Endothelial cell (in vitro differentiated cells): ENCODE results near the gene IQGAP2. TPM values are rescaled to one million over a fixed set of nuclear protein-coding genes. Genes with fewer than 3 reads are reported as not detected.

ENCODE experiments used
- DNase-seq: peaks from one replicate; pipeline ENCODE4 v3.0.0; 2021; ENCODE audit warnings: low spot score
- H3K27ac Mint-ChIP-seq: one replicate; pipeline ENCODE4 v1.8.0; 2021; ENCODE audit warnings: mixed read lengths, inconsistent platforms; ENCODE audit not compliant: unreplicated experiment
- H3K27me3 Mint-ChIP-seq: one replicate; pipeline ENCODE4 v1.8.0; 2021; ENCODE audit warnings: mild to moderate bottlenecking, moderate library complexity, mixed read lengths, inconsistent platforms; ENCODE audit not compliant: unreplicated experiment
- H3K36me3 Mint-ChIP-seq: one replicate; pipeline ENCODE4 v1.8.0; 2021; ENCODE audit warnings: mild to moderate bottlenecking, low read depth, mixed read lengths, inconsistent platforms; ENCODE audit not compliant: unreplicated experiment
- H3K4me1 Mint-ChIP-seq: one replicate; pipeline ENCODE4 v1.8.0; 2021; ENCODE audit warnings: mild to moderate bottlenecking, mixed read lengths, inconsistent platforms; ENCODE audit not compliant: unreplicated experiment
- H3K4me3 Mint-ChIP-seq: one replicate; pipeline ENCODE4 v1.8.0; 2021; ENCODE audit warnings: mild to moderate bottlenecking, mixed read lengths, inconsistent platforms; ENCODE audit not compliant: unreplicated experiment
- H3K9me3 Mint-ChIP-seq: one replicate; pipeline ENCODE4 v1.8.0; 2021; ENCODE audit warnings: mixed read lengths, inconsistent platforms; ENCODE audit not compliant: unreplicated experiment
- total RNA-seq: library from RNA; stranded (reverse); fragmentation: NEBNext Ultra II Directional; extraction: Animal tissue kit (Norgen Biotek cat#: 25700); gene quantifications from one replicate; pipeline ENCODE4 v1.2.1, GENCODE V29; 2021; ENCODE audit not compliant: unreplicated experiment
- TF ChIP-seq, protein P1 (sequence below): fragments of 200-600 bp; sonication (generic); IDR thresholded peaks from one replicate; pipeline ENCODE4 v1.5.0; 2021; ENCODE audit warnings: antibody characterized with exemption; ENCODE audit not compliant: unreplicated experiment

Gene IQGAP2
- total RNA-seq, 1 donor from 2014 or later: 43.4 TPM

DNA sequence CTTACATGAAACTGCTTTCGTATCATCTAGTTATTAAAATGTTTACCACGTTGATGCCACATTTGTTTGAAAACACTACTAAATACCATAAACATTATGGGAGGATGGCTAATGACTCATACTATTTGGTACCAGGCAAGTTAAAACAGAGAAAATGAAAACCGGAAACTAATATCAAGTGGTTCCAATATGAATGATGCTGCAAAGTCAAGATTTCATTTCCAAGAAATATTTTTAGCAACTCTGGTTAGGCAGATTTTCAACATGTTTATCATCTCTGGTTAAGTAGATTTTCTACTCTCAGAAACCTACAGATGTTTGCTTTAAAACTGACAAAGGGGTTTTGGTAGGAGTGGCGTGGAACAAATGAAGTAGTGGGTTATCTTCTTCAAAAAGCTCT lies 307.9 kb downstream of the IQGAP2 start:
- peaks cover 4% of the 10 kb centered on the region for H3K27me3 Mint-ChIP-seq
- H3K27ac Mint-ChIP-seq: no peak overlapping the region
- TF ChIP-seq, protein P1, sequence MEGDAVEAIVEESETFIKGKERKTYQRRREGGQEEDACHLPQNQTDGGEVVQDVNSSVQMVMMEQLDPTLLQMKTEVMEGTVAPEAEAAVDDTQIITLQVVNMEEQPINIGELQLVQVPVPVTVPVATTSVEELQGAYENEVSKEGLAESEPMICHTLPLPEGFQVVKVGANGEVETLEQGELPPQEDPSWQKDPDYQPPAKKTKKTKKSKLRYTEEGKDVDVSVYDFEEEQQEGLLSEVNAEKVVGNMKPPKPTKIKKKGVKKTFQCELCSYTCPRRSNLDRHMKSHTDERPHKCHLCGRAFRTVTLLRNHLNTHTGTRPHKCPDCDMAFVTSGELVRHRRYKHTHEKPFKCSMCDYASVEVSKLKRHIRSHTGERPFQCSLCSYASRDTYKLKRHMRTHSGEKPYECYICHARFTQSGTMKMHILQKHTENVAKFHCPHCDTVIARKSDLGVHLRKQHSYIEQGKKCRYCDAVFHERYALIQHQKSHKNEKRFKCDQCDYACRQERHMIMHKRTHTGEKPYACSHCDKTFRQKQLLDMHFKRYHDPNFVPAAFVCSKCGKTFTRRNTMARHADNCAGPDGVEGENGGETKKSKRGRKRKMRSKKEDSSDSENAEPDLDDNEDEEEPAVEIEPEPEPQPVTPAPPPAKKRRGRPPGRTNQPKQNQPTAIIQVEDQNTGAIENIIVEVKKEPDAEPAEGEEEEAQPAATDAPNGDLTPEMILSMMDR: no peak
- no peak overlapping the region for H3K4me3 Mint-ChIP-seq
- H3K36me3 Mint-ChIP-seq: peaks cover 8% of the 10 kb centered on the region
- no peak for DNase-seq
- peaks cover 30% of the 10 kb centered on the region for H3K4me1 Mint-ChIP-seq
- no peaks in the 10 kb centered on the region for H3K9me3 Mint-ChIP-seq

GRCh38 chr5:76714751-76715485 lies 311.8 kb downstream of the IQGAP2 start:
- peaks cover 32% of the 10 kb centered on the region for H3K4me1 Mint-ChIP-seq
- no peaks in the 10 kb centered on the region for H3K9me3 Mint-ChIP-seq
- TF ChIP-seq, protein P1: no peak
- peaks cover 9% of the 10 kb centered on the region for H3K27me3 Mint-ChIP-seq
- peak overlapping the region; percentile 94 for H3K4me3 Mint-ChIP-seq
- peak; percentile 36 for DNase-seq
- H3K27ac Mint-ChIP-seq: peak overlapping the region; percentile 42
- peaks cover 31% of the 10 kb centered on the region for H3K36me3 Mint-ChIP-seq

DNA sequence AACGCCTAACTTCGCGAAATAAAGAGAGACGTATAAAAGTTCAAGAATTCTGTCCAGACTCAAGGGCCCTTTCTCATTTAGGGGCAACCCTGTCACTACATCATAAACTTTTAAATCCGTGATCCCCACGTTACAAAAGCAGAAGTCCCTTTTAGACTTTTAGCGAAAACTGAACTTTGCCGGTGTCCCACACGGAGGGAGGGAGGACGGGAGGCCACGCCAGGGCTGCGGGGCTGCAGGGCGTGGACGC lies 312.3 kb downstream of the IQGAP2 start:
- TF ChIP-seq, protein P1: no peak
- peaks cover 32% of the 10 kb centered on the region for H3K4me1 Mint-ChIP-seq
- DNase-seq: no peak
- peaks cover 31% of the 10 kb centered on the region for H3K36me3 Mint-ChIP-seq
- peak overlapping the region; percentile 94 for H3K4me3 Mint-ChIP-seq
- H3K27me3 Mint-ChIP-seq: peaks cover 9% of the 10 kb centered on the region
- H3K27ac Mint-ChIP-seq: peak overlapping the region; percentile 42
- H3K9me3 Mint-ChIP-seq: no peaks in the 10 kb centered on the region

- DNase-seq: peak; percentile 78
- peaks cover 32% of the 10 kb centered on the region for H3K4me1 Mint-ChIP-seq
Measured at GRCh38 chr5:76715736-76716455, 312.8 kb downstream of the IQGAP2 start, which contains the start of gene F2R. F2R (plus strand) TSS chr5:76716126; CDS start chr5:76716308, 182 bp downstream.

More at GRCh38 chr5:76715736-76716455, 312.8 kb downstream of the IQGAP2 start, which contains the start of gene F2R:
- Mint-ChIP-seq H3K27ac (peak within 1 kb of the TSS; percentile 71), H3K4me3 (peak within 1 kb of the TSS; percentile 94), H3K9me3 (no peaks in the 10 kb centered on the region), H3K27me3 (peaks cover 9% of the 10 kb centered on the region), H3K36me3 (peaks cover 31% of the 10 kb centered on the region)
- TF ChIP-seq, protein P1: peak; percentile 57
